ENCODE measurements around the gene NME8.

DNA sequence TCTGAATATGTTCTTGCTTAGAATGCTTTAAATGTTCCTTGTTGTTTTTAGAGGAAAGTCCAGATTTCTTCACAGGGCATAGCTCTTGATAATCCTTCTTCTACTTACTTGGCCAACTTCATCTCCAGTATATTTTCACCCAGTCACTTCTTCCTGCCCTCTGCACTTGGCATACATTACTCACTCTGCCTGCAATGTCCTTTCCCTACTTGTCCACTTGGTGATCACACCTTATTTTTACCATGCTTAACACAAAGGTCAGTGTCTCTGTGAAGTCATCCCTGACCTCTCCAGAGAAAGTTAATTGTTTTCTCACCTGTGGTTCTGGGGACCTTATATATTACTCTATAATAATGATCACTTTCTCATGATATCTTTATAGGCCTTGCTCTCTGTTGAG lies 45.0 kb downstream of the NME8 start:
- TF ChIP-seq POLR2AphosphoS5 (IDR thresholded peaks at IDR 0.05; ENCODE audit: borderline replicate concordance, low read depth, low read length): no peak
- TF ChIP-seq EZH2 (IDR thresholded peaks at IDR 0.05): no peak

Data from SK-N-MC (cell line).